A549 treated with CORT108297 at 1 μM for 4 hours (cell line): ENCODE data around the gene MROH7. TPM values are rescaled to one million over a fixed set of nuclear protein-coding genes. Genes with fewer than 3 reads are reported as not detected.

Source experiments
- total RNA-seq: library from RNA; stranded (reverse); fragments of 200-300 nt; extraction: Qiagen RNA extraction; gene quantifications from 5 replicates; pipeline ENCODE4 v1.2.3, GENCODE V29; 2022

The MROH7 gene
- total RNA-seq = not detected in 5 replicates

DNA sequence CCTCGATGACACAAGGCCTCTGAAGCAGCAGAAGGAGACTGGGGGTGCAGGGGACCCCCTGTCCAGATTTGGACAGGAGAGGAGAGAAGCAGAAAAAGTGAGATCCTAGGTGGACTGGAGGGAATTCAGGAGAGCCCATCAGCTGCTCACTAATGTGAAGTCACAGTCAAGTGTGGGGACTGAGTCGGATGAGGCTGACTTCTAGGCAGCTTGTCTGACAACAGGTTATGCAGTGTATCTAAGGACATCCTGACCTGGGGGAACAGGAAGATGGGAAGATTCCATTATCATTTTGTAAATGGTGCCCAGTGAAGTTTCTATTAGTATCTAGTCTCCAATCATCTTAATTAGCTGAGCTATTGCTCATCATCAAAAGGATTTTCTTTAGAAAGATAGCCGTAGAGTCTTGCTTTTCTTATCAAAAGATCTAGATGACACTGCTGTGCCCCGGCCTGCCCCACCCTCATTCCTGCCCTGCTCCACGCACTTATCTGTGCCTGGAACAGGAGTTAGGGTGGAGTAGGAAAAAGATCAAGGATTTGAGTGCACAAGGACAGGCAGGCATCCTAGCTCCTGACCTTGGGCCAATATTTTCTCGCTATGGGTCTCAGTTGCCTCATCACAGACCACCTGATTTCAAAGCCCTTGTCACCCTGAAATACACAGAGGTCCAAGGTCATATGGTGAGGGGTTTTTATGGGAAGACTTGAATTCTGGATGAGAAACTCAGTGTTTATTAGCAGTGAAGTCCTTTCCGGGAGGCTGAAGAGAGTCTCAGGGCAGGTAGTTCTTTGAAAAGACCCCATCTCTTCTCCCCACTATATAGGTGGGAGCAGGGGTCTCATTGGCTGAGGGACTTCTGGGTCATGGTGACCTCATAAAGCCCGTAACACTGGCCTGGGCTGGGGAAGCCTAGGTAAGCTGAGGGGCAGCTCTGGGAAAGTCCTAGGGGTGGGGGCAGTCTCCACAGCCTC is at the start of gene MROH7:
TSS of gene MROH7 (plus strand) at position 924 of the 974 bp plus-strand sequence. CDS start 11,141 bp downstream, outside the sequence.

DNA sequence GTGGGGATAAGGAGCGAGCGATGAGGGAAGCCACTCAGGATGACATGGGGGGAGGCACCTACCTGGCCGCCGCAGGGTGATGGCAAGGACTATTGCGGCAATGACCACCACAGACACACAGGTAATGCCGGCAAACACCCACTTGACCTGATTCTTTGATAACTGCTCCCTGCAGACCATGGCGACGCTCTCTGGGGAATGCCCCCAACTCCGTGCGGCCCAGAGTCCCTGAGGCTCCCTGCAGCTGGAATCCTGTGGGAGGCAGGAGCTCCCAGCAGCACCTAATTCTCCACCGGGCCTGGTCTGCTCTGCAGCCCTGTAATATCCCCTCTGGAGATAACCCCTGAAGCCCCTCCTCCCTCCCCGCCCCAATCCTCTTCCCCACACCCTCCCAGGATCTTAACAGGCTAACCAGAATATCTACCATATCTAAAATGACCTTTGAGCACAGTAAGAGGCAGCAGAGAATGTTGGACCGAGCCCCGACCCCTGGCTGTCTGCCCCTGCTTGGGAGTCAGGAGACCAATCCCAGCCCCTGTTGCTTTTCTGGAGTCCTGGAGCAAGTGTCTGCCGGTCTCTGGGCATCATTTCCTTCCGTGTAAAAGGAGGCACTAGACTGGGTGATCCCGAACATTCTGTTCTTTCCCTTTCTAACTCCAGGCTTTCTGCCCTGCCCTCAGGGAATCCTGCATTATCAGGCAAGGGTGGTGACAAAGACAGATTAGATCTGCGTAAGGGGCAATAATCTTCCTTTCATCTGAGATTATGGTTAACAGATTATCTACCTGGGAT is 18.2 kb upstream of the MROH7 start, which contains the start of gene FAM151A:
TSS of gene FAM151A (minus strand) at position 310 of the 792 bp plus-strand sequence. CDS start at position 180, 130 bp downstream.

GRCh38 chr1:54715493-54716298 is 74.1 kb downstream of the MROH7 start, which contains the start of gene TTC4:
Gene TTC4, plus strand, starts transcription at chr1:54715861. Its CDS starts 48 bp downstream, at chr1:54715909.

Other genes starting within 250 kb of the MROH7 start
- 8.3 to 10.4 TPM (median 8.4 TPM) in 5 replicates for gene SSBP3, start 235.4 kb upstream of the MROH7 start, total RNA-seq
- 1.8 to 2.7 TPM (median 2.3 TPM) in 5 replicates for gene ACOT11, start 93.6 kb upstream of the MROH7 start, total RNA-seq
- gene FAM151A, start 18.3 kb upstream of the MROH7 start, total RNA-seq = 0.05 TPM in 1 of 5 replicates, not detected in the others
- 27.1 to 39.1 TPM (median 28.3 TPM) in 5 replicates for gene TTC4, start 74.1 kb downstream of the MROH7 start, total RNA-seq
- gene PARS2, start 122.7 kb downstream of the MROH7 start, total RNA-seq = 3.6 to 5.4 TPM (median 4.8 TPM) in 5 replicates
- gene TTC22, start 159.5 kb downstream of the MROH7 start, total RNA-seq = not detected in 5 replicates
- 35.1 to 44.3 TPM (median 40.7 TPM) in 5 replicates for gene DHCR24, start 245.4 kb downstream of the MROH7 start, total RNA-seq